ENCODE measurements around the gene ZNF484.
"Not testable (repeated sequence)": the region's sequence is repeated elsewhere in the genome, so short reads cannot be mapped to it uniquely, and the experiment has no call there.

Gene ZNF484

DNA sequence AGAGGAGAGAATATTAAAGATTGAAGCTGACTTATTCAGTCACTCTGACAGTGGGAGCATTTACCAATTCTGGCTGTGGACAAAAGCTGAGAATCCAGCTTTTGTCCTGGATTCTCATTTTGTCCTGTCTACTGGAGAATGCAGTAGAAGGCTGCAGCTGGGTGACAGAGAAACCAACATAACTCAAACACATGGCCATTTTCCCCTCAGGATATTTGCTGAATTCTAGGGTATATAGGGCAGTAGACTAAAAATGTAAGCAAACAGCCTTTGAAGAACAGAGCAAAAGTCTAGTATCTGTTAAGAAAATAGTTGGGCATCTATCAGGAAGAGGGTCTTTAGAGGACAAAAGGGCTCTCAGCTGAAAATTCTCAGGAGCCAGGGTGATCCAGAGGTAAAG is 20.6 kb downstream of the ZNF484 start:
- no peak for DNase-seq

GRCh38 chr9:92853716-92854115 is 24.1 kb downstream of the ZNF484 start:
- no peak for DNase-seq

- DNase-seq = no peak
Measured at GRCh38 chr9:92850898-92851297, 26.9 kb downstream of the ZNF484 start.

- not testable (repeated sequence) for DNase-seq
Measured at GRCh38 chr9:92848740-92849139, 29.1 kb downstream of the ZNF484 start.

DNA sequence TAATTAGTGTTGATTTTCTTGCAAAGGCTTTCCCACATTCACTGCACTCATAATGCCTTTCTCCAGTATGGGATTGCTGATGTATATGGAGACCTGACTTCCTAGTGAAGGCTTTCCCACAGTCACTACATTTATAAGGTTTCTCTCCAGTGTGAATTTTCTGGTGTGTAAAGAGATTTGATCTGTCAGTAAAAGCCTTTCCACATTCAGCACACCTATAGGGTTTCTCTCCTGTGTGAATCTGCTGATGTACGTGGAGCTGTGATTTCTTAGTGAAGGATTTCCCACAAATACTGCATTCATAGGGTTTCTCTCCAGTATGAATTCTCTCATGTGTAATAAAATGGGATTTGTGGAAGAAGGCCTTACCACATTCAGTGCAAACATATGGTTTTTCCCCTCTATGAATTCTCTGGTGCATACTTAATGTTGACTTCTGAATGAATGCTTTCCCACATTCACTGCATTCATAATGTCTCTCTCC is 31.1 kb downstream of the ZNF484 start:
- DNase-seq = no peak

DNA sequence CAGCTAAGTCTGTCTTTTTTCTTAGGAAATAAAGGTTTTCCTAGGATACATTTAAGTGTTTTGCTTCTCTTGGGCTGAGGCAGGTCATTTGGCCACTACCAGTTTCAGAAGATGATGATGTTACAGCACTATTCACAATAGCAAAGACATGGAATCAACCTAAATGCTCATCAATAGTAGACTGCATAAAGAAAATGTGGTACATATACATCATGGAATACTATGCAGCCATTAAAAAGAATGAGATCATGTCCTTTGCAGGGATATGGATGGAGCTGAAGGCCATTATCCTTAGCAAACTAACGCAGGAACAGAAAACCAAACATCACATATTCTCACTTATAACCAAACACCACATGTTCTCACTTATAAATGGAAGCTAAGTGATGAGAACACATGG is 39.4 kb downstream of the ZNF484 start:
- not testable (repeated sequence) for DNase-seq

DNA sequence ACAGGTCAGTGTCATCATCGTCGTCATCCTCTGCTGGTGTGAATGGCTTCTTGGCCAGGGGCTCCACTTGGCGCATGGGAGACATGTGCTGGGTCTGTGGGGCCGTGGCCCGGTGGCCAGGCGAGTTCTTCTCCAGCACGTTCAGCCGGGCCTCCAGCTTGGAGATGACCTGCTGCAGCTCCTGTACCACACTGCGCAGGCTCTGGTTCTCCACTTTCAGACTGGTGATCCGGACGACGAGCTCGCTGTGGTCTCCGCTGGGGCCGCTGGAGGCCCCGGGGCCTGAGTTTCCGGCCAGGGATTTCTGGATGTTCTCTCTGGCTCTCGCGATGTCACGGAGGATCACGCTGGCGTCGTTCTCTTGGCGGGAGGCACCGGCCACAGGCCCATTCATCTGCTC is 40.6 kb downstream of the ZNF484 start:
- DNase-seq = no peak

- no peak for DNase-seq
Measured at GRCh38 chr9:92829420-92829819, 48.4 kb downstream of the ZNF484 start.

- DNase-seq = not testable (repeated sequence)
Measured at GRCh38 chr9:92825065-92825464, 52.8 kb downstream of the ZNF484 start.

DNA sequence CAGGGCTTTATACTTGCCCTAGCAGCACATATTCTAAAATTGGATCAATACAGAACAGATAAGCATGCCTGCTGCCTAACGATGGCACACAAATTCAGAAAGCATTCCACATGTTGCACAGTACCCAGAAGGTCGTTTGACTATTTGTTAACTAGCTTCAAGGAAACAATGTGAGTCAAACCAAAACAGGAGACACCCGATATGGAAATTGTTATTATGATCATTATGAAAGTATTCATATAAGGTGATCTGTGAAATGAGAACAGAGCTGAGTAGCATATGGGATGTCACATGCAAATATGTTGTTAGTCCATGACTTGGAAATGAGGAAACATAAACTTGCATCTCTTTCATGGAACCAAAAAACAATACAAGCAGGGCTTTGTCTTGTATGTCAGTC is 56.9 kb downstream of the ZNF484 start:
- DNase-seq = no peak

DNA sequence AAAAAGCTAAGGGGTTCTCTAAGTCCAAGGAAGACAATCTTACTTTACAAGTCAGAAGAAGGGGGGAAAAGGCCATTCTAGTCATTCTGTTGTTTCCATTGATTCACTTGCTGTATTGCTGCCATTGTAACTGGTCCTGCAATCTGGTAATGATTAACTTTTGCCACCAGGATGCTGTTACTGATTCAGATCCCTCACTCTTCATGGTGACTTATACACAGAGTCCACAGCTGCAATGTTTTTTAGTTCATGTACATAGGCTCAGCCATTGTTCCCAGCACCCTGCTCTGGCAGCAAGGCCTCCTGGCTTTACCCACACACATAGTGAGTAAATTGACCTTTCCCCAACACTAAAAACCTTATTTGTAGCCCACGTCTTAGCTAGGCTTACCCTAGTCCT is 57.9 kb downstream of the ZNF484 start:
- not testable (repeated sequence) for DNase-seq

- DNase-seq = peak; percentile 27
Measured at GRCh38 chr9:92809629-92810326, 68.1 kb downstream of the ZNF484 start.

- DNase-seq = peak; percentile 62
Measured at GRCh38 chr9:92808726-92809451, 68.9 kb downstream of the ZNF484 start.

DNA sequence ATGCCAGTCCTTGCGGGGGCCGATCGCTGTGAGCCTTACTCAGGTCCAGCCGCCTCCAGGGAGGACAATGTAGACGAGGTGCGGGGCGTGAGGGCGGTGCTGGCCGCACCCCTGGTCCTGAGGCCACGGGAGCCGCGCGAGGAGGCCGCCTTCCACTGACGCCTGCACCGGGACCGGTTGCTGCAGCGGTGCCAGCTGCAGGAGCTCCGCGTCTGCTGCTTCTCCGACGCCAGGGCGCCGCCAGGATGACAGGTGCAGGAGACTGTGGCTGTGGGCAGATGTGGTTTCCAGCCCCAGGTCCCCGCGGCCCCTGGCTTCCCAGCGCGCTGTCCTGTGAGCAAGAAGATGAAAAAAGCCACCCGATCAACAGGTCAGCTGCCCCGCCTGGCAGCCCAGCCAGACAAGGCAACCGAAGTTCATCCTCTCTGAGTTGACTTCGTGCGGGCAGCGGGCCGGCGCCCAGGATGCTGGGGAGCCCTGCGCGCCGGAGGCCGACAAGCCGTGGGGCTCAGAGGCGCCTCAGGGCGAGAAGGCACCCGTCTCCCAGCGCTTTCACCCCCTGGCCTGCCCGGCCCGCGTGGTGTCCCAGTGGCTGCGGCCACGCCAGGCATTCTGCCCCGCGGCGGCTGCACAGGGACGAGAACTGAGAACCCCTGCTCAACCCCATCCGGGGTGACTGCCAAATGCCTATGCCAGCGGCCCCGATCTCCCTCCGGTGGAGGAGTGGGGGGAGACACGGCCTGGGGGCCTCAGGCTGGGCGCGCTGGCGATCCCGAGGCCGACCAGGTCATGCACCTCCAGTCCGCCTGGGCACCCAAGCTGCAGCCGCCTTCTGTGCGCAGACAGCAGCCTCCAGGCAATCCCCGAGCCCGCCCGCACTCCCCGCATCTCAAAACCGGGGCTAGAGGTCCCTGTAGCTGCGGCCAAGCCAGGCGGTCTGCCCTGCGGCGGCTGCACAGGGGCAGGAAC is 69.8 kb downstream of the ZNF484 start:
- peak; percentile 55 for DNase-seq

DNA sequence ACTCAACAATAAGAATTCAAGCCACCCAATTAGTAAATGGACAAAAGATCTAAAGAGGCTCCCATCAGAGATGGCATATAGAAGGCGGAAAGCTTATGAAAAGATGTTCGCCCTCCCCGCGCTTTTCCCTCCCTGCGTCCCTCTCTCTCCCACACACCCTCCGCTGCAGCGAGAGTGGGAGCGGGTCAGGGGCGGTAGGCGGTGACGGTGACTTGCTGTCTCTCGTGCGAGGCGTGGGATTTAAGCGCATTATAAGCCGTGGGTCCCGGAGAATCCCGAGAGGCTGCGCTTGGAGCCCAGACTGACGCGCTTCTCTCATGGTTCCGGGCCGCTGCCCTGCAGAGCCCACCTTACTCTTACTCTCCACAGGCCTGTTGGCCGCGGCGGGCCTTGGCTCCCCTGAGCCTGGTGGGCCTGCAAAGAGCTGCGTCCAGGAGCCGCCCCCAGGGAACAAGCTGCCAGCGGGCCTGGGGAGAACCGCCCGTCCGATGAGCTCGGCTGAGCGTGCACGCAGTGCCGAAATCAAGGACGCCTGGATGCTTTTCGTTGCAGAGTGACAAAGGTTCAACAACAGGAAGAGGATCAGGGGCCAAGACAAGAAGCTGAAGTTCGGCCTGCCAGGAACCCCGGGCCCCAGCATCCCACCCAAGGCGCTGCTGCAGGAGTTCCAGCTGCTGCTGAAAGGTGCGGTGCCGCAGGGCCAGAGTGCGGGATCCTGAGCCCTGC is 70.6 kb downstream of the ZNF484 start:
- no peak for DNase-seq

DNA sequence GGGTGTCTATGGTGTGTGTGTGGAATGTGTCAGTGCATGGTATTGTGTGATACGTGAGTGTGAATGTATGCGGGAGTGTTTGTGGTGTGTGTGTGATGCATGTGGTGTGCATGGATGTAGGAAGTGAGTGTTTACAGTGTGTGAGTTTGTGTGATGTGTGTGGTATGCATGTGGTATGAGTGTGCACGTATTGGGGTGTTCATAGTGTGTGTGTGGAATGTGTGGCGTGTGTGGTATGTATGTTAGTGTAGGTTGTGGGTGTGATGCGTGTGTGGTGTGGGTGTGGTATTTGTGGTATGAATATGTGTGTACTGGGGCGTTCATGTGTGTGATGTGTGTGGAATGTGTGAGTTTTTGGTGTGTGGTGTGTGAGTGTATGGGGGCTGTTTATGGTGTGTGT is 73.1 kb downstream of the ZNF484 start:
- no peak for DNase-seq

GRCh38 chr9:92798358-92798757 is 79.5 kb downstream of the ZNF484 start:
- no peak for DNase-seq

- DNase-seq = not testable (repeated sequence)
Measured at GRCh38 chr9:92796337-92796804, 81.5 kb downstream of the ZNF484 start.

DNA sequence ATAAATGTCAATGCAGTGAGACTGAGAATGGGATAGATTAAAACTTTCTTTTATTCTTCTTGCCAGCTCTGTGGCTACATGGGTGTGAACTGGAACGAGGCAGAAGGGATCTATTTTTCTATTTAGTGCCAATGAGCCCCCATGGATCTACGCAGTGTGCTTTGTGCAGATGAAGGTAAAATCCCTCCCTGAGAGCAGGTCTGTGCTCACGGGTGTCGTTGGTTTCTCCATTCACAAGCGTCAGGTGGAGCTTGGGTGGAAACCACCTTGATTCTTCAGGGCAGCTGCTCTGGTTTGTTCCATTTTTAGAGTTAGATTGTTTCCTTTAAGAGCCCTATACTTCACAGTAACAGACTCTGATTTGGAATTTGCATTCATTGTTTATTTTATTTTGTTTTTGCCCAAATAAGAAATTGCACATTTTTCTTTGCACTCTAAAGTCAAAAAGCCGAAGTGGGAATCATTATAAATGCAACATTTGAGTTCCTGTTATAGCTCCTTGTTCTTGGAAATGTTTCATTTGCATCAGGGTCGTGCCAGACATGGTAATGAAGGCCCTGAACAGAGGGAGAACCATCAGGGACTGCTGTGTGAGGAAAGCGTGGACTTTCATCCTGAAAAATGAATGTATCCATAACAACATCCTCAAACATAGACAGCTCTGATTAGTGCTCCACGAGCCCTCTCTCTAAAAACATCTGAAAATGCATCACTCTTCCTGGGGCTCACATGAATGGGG is 82.1 kb downstream of the ZNF484 start:
- no peak for DNase-seq

Measured in activated T-cell treated with anti-CD3 and anti-CD28 coated beads, Interleukin-2, amount 50 U/mL, for 1 hour (primary cell).